GM12892 (cell line): ENCODE measurements around the gene PLA2G4D.

ENCODE experiments used
- POLR2A ChIP-seq: IDR thresholded peaks from 2 replicates; pipeline ENCODE4 v1.6.1; 2011; ENCODE audit warnings: low read depth, low read length, control low read depth
- POLR2AphosphoS5 ChIP-seq: IDR thresholded peaks from 2 replicates; pipeline ENCODE4 v1.6.1; 2011; ENCODE audit warnings: low read depth, low read length, control low read depth
- TAF1 ChIP-seq: IDR thresholded peaks from 2 replicates; pipeline ENCODE4 v1.6.1; 2011; ENCODE audit warnings: low read depth, mild to moderate bottlenecking, control low read depth, low read length, borderline replicate concordance

- TF ChIP-seq POLR2AphosphoS5, result no peak
- no peak for TF ChIP-seq POLR2A
- no peak for TF ChIP-seq TAF1
Measured at GRCh38 chr15:42110367-42110766, 16.0 kb upstream of the PLA2G4D start.
